Daoy (cell line): ENCODE results near the gene ZNF138. TPM values are rescaled to one million over a fixed set of nuclear protein-coding genes. Genes with fewer than 3 reads are reported as not detected.
"Not testable (repeated sequence)": the region's sequence is repeated elsewhere in the genome, so short reads cannot be mapped to it uniquely, and the experiment has no call there.

Experiments
- DNase-seq: peaks from one replicate; pipeline ENCODE4 v3.0.0-alpha.2; 2015; ENCODE audit warnings: low read depth
- total RNA-seq: library from RNA; depleted of rRNA; stranded (reverse); fragments of >200 nt; shearing (Covaris generic); gene quantifications from 2 replicates; pipeline ENCODE4 v1.2.3, GENCODE V29; 2014; rRNA removed

ZNF138 gene
- 15.8 and 30.6 TPM in 2 replicates for total RNA-seq

DNA sequence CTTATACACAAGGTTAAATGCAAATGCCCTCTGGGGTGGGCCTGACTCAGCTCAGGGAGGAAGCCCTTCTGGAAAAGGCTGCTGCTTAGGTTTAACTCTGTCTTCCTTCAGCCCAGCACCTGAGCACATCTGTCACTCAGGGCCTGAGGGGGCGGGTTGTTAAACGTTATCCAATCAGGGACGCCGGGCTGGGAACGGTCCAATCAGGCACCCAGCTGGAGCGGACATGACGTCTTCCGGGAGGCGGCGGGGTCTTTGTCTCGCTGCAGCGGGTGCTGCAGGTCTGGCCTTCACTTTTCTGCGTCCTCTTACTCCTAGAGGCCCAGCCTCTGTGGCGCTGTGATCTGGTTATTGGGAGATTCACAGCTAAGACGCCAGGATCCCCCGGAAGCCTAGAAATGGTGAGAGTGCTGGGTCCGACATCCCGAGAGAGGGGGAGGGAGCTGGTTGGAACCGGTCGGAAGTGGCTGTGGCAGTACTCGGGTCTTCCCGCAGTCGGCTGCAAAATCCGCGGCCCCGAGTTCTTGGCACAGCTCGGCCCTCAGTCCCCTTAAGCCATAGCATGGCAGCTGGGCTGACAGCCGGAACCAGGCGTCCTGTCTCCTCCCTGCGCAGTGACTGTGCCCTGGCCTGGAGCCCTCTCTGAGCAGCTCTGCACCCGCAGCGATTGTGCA is at the start of gene ZNF138:
ZNF138 (plus strand) TSS at position 258 of the 674 bp plus-strand sequence; CDS start at position 399, 141 bp downstream.
- DNase-seq = peak; percentile 99

GRCh38 chr7:64744680-64745079 is 49.5 kb upstream of the ZNF138 start:
- DNase-seq = no peak

DNA sequence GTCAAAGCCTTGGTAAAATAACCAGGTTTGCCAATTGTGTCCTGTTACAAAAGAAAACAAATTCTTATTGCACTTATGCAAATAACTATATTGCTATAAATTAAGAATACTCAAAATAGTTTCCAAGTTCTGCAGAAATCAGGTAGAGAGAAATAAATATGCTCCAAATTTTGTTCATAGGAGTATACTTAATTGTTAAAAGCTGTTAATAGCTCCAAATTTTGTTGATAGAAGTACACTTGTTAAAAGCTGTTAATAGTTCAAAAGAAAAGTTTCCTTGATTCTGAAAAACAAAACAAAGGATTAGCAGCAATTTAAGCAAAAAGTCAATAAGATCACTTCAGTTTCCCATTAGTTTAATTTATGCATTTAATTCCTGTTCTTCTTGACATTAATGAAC is 46.4 kb upstream of the ZNF138 start:
- DNase-seq = no peak

- DNase-seq = no peak
These were observed 41.2 kb upstream of the ZNF138 start for GRCh38 chr7:64753032-64753431.

DNA sequence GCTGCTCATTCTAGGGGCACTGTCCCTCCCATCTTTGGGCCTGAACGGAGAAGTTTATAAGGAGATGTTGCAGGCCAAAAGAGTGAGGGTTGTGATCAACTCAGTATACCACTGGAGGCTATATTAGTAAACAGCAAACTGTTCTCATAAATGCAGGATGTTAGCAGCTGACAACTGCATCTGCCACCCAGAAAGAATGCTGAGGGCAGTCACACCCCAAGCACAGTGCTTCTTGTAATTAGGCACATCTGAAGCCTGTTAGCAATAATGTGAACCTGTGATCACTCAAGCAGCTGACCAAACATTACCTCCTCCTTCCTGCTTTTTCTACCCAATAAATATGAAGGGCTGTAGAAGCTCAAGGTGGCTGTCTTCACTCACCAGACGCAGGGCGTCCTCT is 38.4 kb upstream of the ZNF138 start:
- no peak for DNase-seq

- no peak for DNase-seq
These were observed 36.1 kb upstream of the ZNF138 start for GRCh38 chr7:64758151-64758550.

DNA sequence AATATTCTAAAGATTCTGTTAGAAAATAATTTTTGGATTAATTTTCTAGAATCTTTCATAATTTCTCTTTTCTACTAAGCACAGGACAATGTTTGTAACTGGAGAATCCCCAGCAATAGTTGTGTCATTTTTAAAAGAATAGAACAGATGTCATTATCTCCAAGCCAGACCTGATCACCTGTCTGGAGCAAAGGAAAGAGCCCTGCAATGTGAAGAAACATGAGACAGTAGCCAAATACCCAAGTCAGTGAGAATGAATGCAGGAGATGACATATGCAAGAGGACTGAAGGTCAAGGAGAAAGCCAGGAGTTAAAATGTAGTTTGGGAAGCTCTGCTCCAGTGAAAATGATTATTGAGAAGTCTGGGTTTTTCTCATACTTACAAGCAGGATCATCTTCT is 25.4 kb upstream of the ZNF138 start:
- DNase-seq = no peak

- DNase-seq = no peak
These were observed 19.9 kb upstream of the ZNF138 start for GRCh38 chr7:64774204-64774842.

- peak; percentile 34 for DNase-seq
These were observed 18.9 kb upstream of the ZNF138 start for GRCh38 chr7:64775289-64775688.

- not testable (repeated sequence) for DNase-seq
These were observed 9.4 kb upstream of the ZNF138 start for GRCh38 chr7:64784842-64785241.

- DNase-seq = no peak
These were observed 6.9 kb upstream of the ZNF138 start for GRCh38 chr7:64787295-64787694.

- DNase-seq = not testable (repeated sequence)
These were observed 5.0 kb upstream of the ZNF138 start for GRCh38 chr7:64789241-64789640.

DNA sequence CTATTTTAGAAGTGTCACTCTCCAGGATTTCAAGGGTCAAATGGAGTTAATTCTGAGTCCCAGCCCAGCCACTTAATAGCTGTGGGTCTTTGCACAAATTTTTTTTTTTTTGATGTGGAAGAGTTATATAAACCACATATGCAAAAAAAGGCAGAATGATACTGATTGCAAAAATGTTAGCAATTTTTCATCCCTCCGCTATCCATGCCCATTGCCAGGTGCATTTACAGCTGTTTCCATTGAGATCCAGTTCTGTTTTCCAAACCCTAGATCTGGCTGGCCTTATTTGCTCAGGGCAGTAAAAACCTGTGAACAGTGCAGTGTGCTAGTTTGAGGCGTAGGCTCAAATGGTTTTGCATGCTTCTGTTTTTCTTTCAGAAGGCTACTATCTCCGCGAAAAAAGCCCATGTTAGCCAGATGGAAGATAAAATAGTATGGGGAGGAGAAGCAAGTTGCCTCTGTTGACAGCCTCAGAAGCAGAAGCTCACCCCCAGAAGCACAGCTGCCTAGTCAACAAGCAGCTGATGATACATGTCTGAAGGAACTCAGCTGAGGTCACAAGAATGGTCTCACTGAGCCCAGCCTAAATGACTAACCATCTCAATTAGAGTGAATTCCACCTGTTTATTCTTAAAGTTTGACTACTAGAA is 997 bp upstream of the ZNF138 start:
- DNase-seq = peak; percentile 14

GRCh38 chr7:64795176-64795575 is 948 bp downstream of the ZNF138 start:
- DNase-seq = no peak

DNA sequence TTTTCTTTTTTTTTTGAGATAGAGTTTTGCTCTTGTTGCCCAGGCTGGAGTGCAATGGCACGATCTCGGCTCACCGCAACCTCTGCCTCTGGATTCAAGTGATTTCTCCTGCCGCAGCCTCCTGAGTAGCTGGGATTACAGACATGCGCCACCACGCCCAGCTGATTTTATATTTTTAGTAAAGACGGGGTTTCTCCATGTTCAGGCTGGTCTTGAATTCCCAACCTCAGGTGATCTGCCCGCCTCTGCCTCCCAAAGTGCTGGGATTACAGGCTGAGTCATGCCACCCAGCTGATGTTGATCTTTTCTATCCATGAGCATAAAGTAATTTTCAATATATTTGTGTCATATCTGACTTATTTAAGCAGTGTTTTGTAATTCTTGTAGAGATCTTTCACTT is 4.9 kb downstream of the ZNF138 start:
- not testable (repeated sequence) for DNase-seq

DNA sequence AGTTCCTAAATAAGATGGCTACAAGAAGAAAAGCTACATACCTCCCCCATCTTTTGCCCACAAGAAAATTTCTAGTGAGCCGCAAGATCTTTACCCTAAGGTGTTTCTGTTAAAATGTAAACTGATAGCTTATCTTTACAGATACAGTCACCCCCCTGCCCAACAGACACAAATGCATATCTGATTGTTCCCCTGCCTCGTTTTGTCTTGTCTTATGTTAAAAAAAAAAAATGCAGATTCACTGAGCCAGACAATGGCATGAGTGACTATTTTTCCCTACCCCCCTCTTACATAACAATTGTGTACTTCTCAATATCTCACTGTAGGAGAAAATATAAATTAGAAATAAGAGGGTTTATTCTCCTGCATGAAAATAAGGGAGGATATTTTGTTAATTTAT is 8.5 kb downstream of the ZNF138 start:
- DNase-seq = no peak

- no peak for DNase-seq
These were observed 13.6 kb downstream of the ZNF138 start for GRCh38 chr7:64807731-64808365.

DNA sequence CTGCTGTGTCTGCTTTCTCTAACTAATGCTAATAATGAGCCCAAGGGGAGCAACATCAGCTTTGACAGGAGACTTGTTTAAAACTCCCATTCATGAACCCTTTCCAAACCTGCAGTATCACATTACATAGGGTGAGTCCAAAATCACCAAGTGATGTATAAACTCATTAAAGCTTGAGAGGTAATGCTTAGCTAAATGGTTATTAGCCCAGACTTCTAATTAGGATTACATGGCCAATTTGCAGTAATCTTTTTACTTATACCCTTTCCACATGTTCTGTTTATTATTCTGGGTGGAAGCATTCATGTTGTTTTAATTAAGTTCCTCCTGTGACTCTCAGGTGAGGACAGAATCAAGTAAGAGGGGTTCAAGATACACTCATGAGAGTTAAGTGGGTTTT is 17.5 kb downstream of the ZNF138 start:
- no peak for DNase-seq

DNA sequence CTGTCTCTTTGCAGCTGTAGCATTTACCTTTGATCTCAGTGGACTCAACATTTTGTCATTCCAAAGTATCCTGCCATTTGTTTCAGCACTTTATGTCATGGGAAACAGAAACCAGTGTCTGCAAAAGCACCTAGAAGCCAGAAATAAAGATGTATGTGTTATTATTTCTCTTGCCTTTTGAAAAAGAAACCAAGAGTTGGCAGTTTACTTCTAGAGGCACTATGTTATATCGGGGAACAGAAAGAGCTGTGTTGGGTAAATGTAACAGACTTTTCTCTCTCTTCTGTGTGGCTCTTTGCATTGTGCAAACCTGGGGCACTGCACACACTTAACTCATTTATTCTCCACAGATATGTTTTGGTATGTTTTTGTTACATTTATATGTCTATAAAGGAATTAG is 36.7 kb downstream of the ZNF138 start:
- DNase-seq = no peak

DNA sequence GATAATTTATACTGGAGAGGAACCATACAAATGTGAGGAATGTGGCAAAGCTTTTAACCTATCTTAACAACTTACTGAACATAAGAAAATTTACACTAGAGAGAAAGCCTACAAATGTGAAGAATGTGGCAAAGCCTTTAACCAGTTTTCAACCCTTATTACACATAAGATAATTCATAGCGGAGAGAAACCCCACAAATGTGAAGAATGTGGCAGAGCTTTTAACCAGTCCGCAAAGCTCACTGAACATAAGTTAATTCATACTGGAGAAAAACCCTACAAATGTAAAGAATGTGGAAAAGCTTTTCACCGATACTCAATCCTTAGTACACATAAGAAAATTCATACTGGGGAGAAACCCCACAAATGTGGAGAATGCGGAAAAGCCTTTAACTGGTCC is 37.9 kb downstream of the ZNF138 start:
- DNase-seq = no peak

- no peak for DNase-seq
These were observed 40.8 kb downstream of the ZNF138 start for GRCh38 chr7:64834989-64835388.

DNA sequence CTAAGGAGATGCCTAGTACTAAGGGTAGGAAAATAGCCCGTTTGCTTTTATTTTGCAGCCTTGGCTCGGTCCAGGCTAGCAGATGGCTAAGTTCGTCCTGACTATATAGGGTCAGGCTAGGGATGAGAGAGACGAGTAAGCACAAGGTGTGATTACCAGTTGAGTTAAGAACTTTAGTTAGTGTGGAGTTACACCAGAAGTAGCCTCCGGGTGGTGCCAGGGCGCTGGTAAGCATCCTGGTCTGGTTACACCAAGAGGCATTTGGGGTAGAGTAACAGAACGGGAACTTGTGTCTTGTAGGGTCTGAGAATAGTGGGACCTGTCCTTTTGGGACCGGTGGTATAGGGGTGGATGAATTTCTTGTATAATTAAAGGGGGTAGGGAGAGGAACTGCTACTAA is 41.6 kb downstream of the ZNF138 start:
- not testable (repeated sequence) for DNase-seq

GRCh38 chr7:64838051-64838450 is 43.8 kb downstream of the ZNF138 start:
- not testable (repeated sequence) for DNase-seq
